Body of pancreas (tissue), 4 donors: ENCODE measurements around the gene SNX5. TPM values are rescaled to one million over a fixed set of nuclear protein-coding genes. Genes with fewer than 3 reads are reported as not detected.

Experiments used
- ATAC-seq: fragments of 150-250 bp; one replicate; pipeline ENCODE4 v1.9.1; 2016
- DNase-seq, 4 donors: peaks; one replicate each; pipeline ENCODE4 v3.0.0-alpha.2; 2019
- H3K27ac ChIP-seq, 4 donors: fragments of 200-600 bp; sonication (generic); 1 replicate in 3 of 4; 2 replicates in 1 of 4; pipeline versions ENCODE4 v1.5.1 to v1.6.1; 2016 to 2019; ENCODE audit warnings: mild to moderate bottlenecking in 1 of 4, mixed read lengths in 1 of 4, moderate library complexity in 1 of 4
- H3K27me3 ChIP-seq, 2 donors: fragments of 200-600 bp; sonication (generic); one replicate each; pipeline ENCODE4 v1.6.0; 2016; ENCODE audit warnings: mild to moderate bottlenecking in 1 of 2
- H3K36me3 ChIP-seq, 2 donors: fragments of 200-600 bp; sonication (generic); replicated peaks in 1 of 2; 2 replicates each; pipeline ENCODE4 v1.5.1; 2016; ENCODE audit warnings: low read depth in 2 of 2; ENCODE audit not compliant: insufficient read depth in 1 of 2
- H3K4me1 ChIP-seq: fragments of 200-600 bp; sonication (generic); one replicate; pipeline ENCODE4 v1.6.0; 2016
- H3K4me3 ChIP-seq, 2 donors: fragments of 200-600 bp; sonication (generic); 1 replicate in 1 of 2; 2 replicates in 1 of 2; pipeline ENCODE4 v1.5.1; 2016 to 2019
- H3K9me3 ChIP-seq, 3 donors: fragments of 200-600 bp; sonication (generic); 1 replicate in 2 of 3; 2 replicates in 1 of 3; pipeline ENCODE4 v1.5.1; 2016
- CTCF ChIP-seq, 7 experiments: fragments of 450-650 bp in 4 of 7; fragments of 200-600 bp in 3 of 7; sonication (generic) in 3 of 7; IDR thresholded peaks; one replicate each; pipeline ENCODE4 v1.5.1; 2016 to 2019; ENCODE audit warnings: antibody characterized with exemption in 7 of 7
- POLR2A ChIP-seq, 3 donors: fragments of 450-650 bp; IDR thresholded peaks; one replicate each; pipeline ENCODE4 v1.6.1; 2016; ENCODE audit warnings: antibody characterized with exemption in 3 of 3, mild to moderate bottlenecking in 2 of 3
- WGBS, 2 donors: methylation state at CpG; one replicate each; pipeline ENCODE4 v1.1.5; 2017; 5-methylcytosine and 5-hydroxymethylcytosine counted together
- intact Hi-C: fragments of 100-400 bp; cut with DNase I; formaldehyde crosslinking; loops from one replicate; pipeline ENCODE4 v1.15.1; 2023
- total RNA-seq, 2 donors: library from RNA; depleted of rRNA; stranded (reverse); fragments of >200 nt; gene quantifications; one replicate each; pipeline ENCODE4 v1.1.0, GENCODE V29; 2016

The SNX5 gene
- total RNA-seq, 2 donors from 2014 or later = 61.3 to 84.3 TPM

GRCh38 chr20:17939622-17940223, 28.9 kb downstream of the SNX5 start:
- Histone ChIP-seq H3K27me3 (no peaks in the 10 kb centered on the region), H3K4me1 (peaks cover 16% of the 10 kb centered on the region), H3K27ac (no peak overlapping the region), H3K9me3 (no peaks in the 10 kb centered on the region), H3K4me3 (no peak overlapping the region), H3K36me3 (peaks cover 0 to 17% of the 10 kb centered on the region in 2 donors)
- TF ChIP-seq CTCF (IDR thresholded peaks at IDR 0.05) = no peak
- no peak for TF ChIP-seq POLR2A (IDR thresholded peaks at IDR 0.05)
- ATAC-seq = no peak
- intact Hi-C loops = no loop called here
- DNase-seq = no peak
- WGBS, 2 donors = 65 to 73% methylated on average over 7 of the region's 7 CpGs

GRCh38 chr20:17938871-17939619, 29.5 kb downstream of the SNX5 start:
- 19 to 28% methylated on average over 9 to 13 of the region's 13 CpGs for WGBS, 2 donors
- ATAC-seq = peak; percentile 90

GRCh38 chr20:17936761-17937732, 31.5 kb downstream of the SNX5 start:
- Histone ChIP-seq H3K4me1 (peaks cover 24% of the 10 kb centered on the region), H3K27me3 (no peaks in the 10 kb centered on the region), H3K27ac (peak overlapping the region; percentile 20 to 38 (median 30)), H3K36me3 (peaks cover 0 to 2% of the 10 kb centered on the region in 2 donors), H3K9me3 (no peaks in the 10 kb centered on the region), H3K4me3 (no peak overlapping the region)
- WGBS, 2 donors = 46 to 48% methylated on average over 19 of the region's 19 CpGs
- TF ChIP-seq CTCF (IDR thresholded peaks at IDR 0.05) = no peak
- TF ChIP-seq POLR2A (IDR thresholded peaks at IDR 0.05) = no peak
- DNase-seq (peak; percentile 39 to 75 (median 63)), ATAC-seq (peak; percentile 16)
- intact Hi-C loops = no loop called here

More at GRCh38 chr20:17938871-17939619, 29.5 kb downstream of the SNX5 start:
- DNase-seq = peak; percentile 72 to 79 (median 76)
- intact Hi-C loops = no loop called here
- Histone ChIP-seq H3K27ac (no peak overlapping the region), H3K4me1 (peaks cover 16% of the 10 kb centered on the region), H3K4me3 (no peak overlapping the region), H3K36me3 (peaks cover 0 to 16% of the 10 kb centered on the region in 2 donors), H3K9me3 (no peaks in the 10 kb centered on the region), H3K27me3 (no peaks in the 10 kb centered on the region)
- TF ChIP-seq CTCF (IDR thresholded peaks at IDR 0.05) (peak; percentile 78 to 93 (median 89)), POLR2A (IDR thresholded peaks at IDR 0.05) (no peak)

- ATAC-seq = no peak
- H3K27ac ChIP-seq = peak overlapping the region in 3 of 4 donors; percentile 14 to 38 (median 34)
- peaks cover 0 to 2% of the 10 kb centered on the region in 2 donors for H3K36me3 ChIP-seq
- peaks cover 24% of the 10 kb centered on the region for H3K4me1 ChIP-seq
- TF ChIP-seq POLR2A (IDR thresholded peaks at IDR 0.05) (no peak), CTCF (IDR thresholded peaks at IDR 0.05) (no peak)
- 74% methylated on average over 8 of the region's 8 CpGs for WGBS, 2 donors
- no peaks in the 10 kb centered on the region for H3K27me3 ChIP-seq
- H3K9me3 ChIP-seq = no peaks in the 10 kb centered on the region
- no peak for DNase-seq
- intact Hi-C loops = no loop called here
- no peak overlapping the region for H3K4me3 ChIP-seq
These were observed 32.3 kb downstream of the SNX5 start for GRCh38 chr20:17936286-17936760.
